RWPE1 (cell line): Measurements from ENCODE around the gene WDR20.

ENCODE experiments used
- CTCF ChIA-PET: fragments of 350-600 bp; sonication (Branson Sonifier 250); formaldehyde crosslinking; extraction: SDS; loops from one replicate; lab custom pipeline; 2021; lab: Yijun Ruan, JAX
- POLR2A ChIA-PET: fragments of 400-600 bp; formaldehyde crosslinking; extraction: SDS; loops from one replicate; lab custom pipeline; 2020; ENCODE audit warnings: antibody characterized with exemption; ENCODE audit not compliant: low non-redundant PET; lab: Yijun Ruan, JAX
- DNase-seq: peaks from one replicate; pipeline ENCODE4 v3.0.0; 2012; ENCODE audit warnings: low spot score
- H3K27ac ChIP-seq: fragments of 450-650 bp; 2 replicates; pipeline ENCODE4 v1.5.1; 2017
- TF ChIP-seq, protein P1 (sequence below): fragments of 450-650 bp; conservative IDR thresholded peaks from 2 replicates; pipeline ENCODE4 v1.5.1; 2017; ENCODE audit warnings: low read depth, mild to moderate bottlenecking

Gene WDR20

GRCh38 chr14:102189874-102190273 is 50.2 kb downstream of the WDR20 start:
- ChIA-PET CTCF (no interaction called here), POLR2A (no interaction called here)
- peak overlapping the region; percentile 27 for H3K27ac ChIP-seq
- no peak for DNase-seq
- TF ChIP-seq, protein P1, sequence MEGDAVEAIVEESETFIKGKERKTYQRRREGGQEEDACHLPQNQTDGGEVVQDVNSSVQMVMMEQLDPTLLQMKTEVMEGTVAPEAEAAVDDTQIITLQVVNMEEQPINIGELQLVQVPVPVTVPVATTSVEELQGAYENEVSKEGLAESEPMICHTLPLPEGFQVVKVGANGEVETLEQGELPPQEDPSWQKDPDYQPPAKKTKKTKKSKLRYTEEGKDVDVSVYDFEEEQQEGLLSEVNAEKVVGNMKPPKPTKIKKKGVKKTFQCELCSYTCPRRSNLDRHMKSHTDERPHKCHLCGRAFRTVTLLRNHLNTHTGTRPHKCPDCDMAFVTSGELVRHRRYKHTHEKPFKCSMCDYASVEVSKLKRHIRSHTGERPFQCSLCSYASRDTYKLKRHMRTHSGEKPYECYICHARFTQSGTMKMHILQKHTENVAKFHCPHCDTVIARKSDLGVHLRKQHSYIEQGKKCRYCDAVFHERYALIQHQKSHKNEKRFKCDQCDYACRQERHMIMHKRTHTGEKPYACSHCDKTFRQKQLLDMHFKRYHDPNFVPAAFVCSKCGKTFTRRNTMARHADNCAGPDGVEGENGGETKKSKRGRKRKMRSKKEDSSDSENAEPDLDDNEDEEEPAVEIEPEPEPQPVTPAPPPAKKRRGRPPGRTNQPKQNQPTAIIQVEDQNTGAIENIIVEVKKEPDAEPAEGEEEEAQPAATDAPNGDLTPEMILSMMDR: no peak

- TF ChIP-seq, protein P1: no peak
- POLR2A ChIA-PET: no interaction called here
- no peak for DNase-seq
- no peak overlapping the region for H3K27ac ChIP-seq
- CTCF ChIA-PET: no interaction called here
Measured at GRCh38 chr14:102192840-102193502, 53.3 kb downstream of the WDR20 start.

GRCh38 chr14:102194856-102195255 is 55.2 kb downstream of the WDR20 start:
- TF ChIP-seq, protein P1: no peak
- POLR2A ChIA-PET: no interaction called here
- CTCF ChIA-PET: interaction anchor here (0.6 to 1.1 kb wide), 2 partner anchors 11 to 236 kb away, joined by 3 read pairs; no protein-coding TSS in a partner anchor
- no peak overlapping the region for H3K27ac ChIP-seq
- no peak for DNase-seq

- DNase-seq: no peak
- ChIA-PET CTCF (interaction anchor here (0.6 to 1.1 kb wide), 2 partner anchors 11 to 236 kb away, joined by 3 read pairs; no protein-coding TSS in a partner anchor), POLR2A (no interaction called here)
- TF ChIP-seq, protein P1: no peak
- no peak overlapping the region for H3K27ac ChIP-seq
Measured at GRCh38 chr14:102195446-102195845, 55.7 kb downstream of the WDR20 start.

GRCh38 chr14:102196039-102196901 is 56.6 kb downstream of the WDR20 start:
- TF ChIP-seq, protein P1: no peak
- ChIA-PET CTCF (interaction anchor here (1.1 kb wide), 1 partner anchor 12 kb away, joined by 3 read pairs; no protein-coding TSS in a partner anchor), POLR2A (no interaction called here)
- DNase-seq: no peak
- H3K27ac ChIP-seq: no peak overlapping the region

GRCh38 chr14:102196902-102197230 is 57.2 kb downstream of the WDR20 start:
- TF ChIP-seq, protein P1: no peak

More at GRCh38 chr14:102196902-102197230, 57.2 kb downstream of the WDR20 start:
- POLR2A ChIA-PET: no interaction called here
- no peak overlapping the region for H3K27ac ChIP-seq
- DNase-seq: no peak
- CTCF ChIA-PET: no interaction called here
